ENCODE measurements around the gene TMEM219.
A peak's percentile ranks its signal among the peaks of the same experiment; 100 is the strongest.
"Not testable (repeated sequence)": the region's sequence is repeated elsewhere in the genome, so short reads cannot be mapped to it uniquely, and the experiment has no call there.

Gene TMEM219

GRCh38 chr16:30010844-30011713 is 49.2 kb downstream of the TMEM219 start, which contains the start of gene DOC2A:
DOC2A (minus strand) TSS chr16:30011027; CDS start chr16:30010222, 805 bp downstream.
- FAIRE-seq = no peak
- peak; percentile 48 for DNase-seq (ENCODE audit: low spot score)

- DNase-seq (ENCODE audit: low spot score) = no peak
- no peak for FAIRE-seq
These were observed 50.0 kb downstream of the TMEM219 start for GRCh38 chr16:30011714-30012504.

- FAIRE-seq; DNase-seq (ENCODE audit: low spot score): not testable (repeated sequence)
These were observed 50.7 kb downstream of the TMEM219 start for GRCh38 chr16:30012598-30012997.

- not testable (repeated sequence) for FAIRE-seq; DNase-seq (ENCODE audit: low spot score)
These were observed 53.6 kb downstream of the TMEM219 start for GRCh38 chr16:30015450-30015849.

- no peak for FAIRE-seq
- no peak for DNase-seq (ENCODE audit: low spot score)
These were observed 54.8 kb downstream of the TMEM219 start for GRCh38 chr16:30016555-30017276.

GRCh38 chr16:30017277-30017656 is 55.4 kb downstream of the TMEM219 start:
- DNase-seq (ENCODE audit: low spot score) = no peak
- no peak for FAIRE-seq

GRCh38 chr16:30017937-30018336 is 56.1 kb downstream of the TMEM219 start:
- not testable (repeated sequence) for FAIRE-seq; DNase-seq (ENCODE audit: low spot score)

- DNase-seq (ENCODE audit: low spot score) = no peak
These were observed 56.9 kb downstream of the TMEM219 start for GRCh38 chr16:30018731-30019158.

More at GRCh38 chr16:30018731-30019158, 56.9 kb downstream of the TMEM219 start:
- no peak for FAIRE-seq

Measured in urothelium cell line (cell line).